GM10847 (cell line): ENCODE data around the gene JAG2.

Experiments
- POLR2A ChIP-seq: IDR thresholded peaks from 2 replicates; pipeline ENCODE4 v1.6.1; 2011; ENCODE audit not compliant: insufficient read length; ENCODE audit errors: extremely low read depth

JAG2 gene

DNA sequence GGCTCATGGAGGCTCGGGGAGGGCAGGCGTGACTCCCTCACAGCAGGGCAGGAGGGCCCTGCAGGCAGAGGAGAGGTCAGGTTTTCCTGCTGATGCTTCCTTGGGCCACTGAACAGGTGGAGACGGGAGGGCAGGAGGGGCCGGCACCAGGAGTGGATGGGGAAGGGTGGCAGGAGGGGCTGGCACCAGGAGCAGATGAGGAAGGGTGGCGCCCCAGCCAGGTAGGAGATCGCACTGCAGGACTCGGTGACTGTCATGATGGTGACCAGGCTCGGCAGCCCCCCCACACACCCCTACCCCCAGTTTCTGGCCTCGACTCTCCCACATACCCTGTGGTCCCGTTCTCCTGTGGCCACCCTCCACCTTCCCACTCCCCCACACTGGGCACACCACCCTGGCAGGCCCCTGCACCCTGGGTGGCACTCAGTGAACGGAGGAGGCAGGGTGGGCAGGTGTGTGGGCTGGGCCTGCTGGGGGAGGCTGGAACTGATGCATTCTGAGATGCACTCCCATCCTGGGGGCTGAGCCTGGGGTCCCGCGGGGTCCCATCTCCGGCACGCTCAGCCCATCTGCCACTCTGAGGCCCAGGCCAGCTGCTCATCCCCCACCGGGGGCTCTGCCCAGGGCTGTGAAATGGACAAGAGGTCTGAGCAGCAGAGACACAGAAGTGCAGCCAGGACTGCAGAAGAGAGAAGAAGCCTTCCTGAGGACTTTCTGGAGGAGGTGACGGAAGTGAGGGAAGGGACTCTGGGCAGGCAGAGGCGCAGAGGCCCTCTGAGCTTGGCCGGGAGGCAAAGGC is 9.7 kb upstream of the JAG2 start:
- TF ChIP-seq POLR2A, result no peak

DNA sequence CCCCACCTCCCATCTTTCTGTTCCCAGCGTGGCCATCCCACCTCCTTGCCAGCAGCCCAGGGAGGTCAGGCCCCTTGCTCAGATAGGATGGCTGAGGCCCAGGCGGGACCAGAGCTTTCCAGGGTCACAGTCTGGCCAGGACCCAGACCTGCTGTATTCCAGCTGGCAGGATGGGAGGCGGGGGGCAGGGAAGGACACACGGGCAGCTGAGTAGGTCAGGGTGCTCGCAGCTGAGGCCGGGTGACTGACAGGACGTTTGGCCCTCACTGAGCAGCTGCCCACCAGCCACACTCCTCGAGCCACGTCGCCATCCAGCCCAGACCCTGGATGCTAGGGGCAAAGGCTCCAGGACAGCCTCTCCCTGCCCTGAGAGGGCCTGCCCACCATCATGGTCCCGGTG is 8.5 kb upstream of the JAG2 start:
- no peak for TF ChIP-seq POLR2A

DNA sequence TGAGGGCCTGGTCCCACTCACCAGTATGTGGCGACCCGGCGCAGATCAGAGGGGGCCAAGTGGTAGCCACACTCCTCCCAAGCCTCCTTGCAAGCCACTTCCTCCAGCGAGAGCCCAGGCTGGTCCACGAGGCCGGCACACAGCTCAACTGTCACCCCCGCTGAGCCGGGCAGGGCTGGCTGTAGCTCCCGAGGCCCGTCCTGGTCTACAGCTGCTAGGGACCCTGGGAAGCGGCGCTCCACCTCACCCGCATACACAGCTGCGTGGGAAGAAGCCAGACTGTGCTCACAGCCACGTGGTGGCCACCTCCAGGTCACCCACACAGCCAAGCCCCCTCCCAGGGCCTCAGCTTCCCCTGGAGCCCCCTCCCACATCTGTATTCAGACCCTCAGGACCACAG is 7.9 kb upstream of the JAG2 start:
- TF ChIP-seq POLR2A, result no peak

DNA sequence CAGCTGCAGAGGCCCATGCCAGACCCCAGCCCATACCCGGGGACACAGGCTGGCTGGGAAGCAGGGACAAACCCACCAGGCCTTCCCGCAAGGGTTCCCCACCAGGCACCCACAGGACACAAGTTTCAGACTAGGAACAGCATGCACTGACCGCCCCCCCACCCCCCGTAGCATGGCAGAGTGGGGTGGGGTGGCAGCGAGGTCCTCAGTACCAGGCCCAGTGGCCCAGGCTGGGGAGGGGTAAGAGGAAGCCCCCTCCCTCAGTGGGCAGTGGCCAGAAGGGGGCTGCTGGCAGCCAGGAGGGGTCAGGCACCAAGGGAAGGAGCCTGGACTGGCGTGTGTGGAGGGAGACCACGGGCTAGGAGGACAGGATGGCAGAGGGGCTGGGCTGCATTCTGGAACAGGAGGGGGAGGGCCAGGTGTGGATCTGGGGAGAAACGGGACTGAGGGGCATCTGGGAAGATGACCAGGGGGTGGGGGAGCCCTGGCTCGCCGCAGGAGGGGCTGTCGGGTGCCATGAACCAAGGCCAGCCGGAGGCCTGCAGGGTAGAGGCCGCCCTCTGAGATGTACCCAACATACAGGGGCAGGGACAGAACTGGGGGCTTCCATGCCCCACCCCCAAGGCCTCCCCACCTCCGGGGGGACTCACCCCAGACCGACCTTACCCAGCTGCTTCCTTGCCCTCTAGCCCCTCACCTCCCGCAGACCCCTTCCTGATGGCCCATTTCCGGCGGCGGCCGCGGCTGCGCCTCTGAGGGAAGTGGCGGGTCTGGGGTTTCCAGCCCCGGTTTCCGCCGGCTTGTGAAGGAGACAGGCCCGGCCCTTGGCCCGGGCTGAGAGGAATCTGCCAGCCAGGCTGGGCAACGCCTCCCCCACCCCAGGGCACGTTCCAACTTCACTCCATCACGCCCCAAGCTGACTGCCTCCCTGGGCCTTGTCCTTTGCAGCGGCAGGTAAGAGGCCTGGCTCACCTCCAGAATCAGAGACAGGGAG is 5.6 kb upstream of the JAG2 start:
- TF ChIP-seq POLR2A, result no peak

DNA sequence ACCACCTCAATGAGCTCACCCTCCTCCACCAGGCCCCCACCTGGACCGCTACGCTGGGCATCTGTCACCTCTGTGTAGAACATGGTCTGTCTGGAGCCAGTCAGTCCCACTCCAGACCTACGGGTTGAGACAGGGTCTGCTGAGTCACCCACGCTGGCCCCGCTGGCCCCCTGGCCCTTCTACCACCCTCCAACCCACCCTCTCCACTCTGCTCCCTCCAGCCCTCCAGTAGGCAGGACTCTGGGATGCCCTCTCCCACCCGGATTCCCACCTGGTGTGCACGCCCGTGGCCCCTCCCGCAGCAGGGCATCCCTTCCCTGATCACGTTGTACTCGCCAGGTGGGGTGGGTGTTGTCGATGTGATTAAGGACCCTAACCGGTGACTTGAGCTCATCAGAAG is 4.6 kb upstream of the JAG2 start:
- TF ChIP-seq POLR2A, result no peak

DNA sequence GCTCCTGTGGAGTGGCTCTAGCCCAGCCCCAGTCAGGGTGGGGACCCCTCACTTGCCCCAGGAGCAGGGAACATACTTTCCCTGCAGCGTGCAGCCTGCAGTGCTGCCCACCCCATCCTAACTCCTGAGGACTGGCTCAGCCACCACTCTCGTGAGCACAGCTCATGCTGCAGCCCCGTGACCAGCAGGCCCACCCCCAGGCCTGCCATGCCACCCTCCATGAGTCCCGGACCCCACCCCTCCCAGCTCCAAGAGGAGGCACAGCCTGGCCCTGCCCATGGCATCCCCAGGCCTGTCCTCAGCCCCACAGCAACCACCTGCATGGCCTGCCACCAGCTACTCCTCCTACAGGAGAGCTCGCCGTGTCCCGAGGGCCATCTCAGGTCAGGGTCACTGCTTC is 3.9 kb upstream of the JAG2 start:
- TF ChIP-seq POLR2A, result no peak

DNA sequence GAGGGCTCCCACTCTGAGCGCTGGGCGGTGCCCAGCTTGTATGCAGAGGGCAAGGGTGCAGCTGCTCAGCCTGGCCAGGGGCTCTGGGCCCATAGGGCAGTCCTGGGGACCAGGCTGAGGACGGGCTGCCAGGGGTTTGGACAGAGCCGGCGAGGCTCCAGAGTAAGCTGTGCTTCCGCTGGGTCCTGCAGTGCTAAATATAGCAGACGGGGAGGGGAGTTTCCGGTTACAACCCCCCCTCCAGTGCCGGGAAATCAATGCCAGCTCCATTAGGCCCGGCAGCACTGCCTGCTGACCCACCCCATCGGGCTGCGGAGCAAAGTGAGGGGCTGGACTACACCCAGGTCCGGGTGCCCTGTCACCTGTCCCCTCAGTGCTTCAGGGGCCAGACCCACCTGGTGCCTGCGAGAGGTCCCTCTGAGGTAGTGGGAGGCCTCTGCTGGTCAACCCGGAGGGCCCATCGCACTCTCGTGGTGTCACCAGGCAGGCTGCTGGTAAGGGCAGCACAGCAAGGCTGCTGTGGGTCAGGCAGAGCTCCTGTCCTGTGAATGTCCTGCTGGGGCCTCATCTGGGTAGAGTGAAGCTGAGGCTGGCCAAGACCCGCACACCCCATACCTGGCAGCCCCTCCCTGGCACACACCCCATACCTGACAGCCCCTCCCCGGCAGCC is 2.6 kb upstream of the JAG2 start:
- no peak for TF ChIP-seq POLR2A

DNA sequence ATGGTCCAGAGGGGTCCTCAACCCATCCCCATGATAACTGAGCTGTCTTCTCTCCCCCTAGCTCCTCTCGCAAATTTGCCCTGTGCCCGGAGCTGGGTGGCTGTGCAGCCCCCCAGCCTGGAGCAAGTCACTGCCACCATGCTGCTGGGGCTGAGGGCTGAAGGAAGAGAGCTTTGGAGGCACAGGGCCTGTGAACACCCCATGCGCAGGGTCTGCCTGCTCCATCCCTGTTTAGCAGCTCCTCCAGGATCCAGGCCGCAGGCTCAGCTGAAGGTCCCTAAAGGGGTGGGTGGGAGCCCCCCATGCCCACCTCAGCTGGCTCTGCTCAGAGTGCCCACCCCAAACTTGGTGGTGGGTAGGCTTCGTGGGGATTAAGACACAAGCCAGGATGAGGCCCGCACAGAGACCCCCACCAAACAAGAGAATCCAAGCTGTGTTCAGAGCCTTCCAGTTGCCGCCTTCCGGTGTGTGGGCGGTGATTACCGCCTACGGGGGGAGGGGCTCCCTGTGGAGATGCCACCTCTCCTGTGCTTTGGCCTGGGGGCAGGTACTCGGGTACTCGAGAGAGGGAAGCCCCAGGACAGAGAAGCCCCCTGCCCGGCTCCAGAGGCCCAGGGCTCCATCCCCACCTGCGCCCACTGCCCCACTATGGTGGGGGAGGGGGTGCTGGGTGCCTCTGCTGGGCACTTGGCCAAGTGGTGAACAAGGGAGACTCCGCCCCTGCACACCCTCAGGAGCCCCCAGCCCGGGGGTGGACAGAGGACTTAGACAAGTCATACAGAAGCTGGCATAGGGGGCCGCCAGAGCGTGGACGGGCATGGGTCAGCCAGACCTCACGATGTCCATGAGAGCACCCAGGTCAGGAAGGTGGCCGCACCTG is 1.4 kb upstream of the JAG2 start:
- no peak for TF ChIP-seq POLR2A

DNA sequence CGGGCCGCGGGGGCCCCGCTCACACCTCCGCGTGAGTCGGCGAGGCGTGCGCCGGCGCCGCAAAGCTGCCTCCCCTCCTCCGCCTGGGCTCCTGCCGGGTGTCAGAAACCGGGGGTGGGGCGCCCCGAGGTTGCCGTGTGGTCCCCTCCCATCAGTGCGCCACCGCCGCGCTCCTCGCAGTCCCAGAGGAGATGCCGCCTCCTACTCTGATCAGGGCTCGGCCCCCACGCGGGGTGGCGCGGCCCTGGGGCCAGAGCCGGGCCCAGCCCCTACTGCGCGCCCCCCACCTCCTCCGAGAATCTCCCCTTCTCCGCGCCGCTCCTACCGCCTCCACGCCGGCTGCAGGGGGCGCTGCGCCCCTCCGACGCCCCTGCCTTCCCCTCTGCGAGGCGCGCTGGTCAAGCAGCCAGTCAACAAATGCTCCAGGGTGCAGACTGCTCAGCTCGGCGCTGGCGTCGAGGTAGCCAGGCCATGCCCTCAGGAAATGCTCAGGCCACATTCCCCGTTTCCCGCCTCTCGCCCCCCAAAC is 467 bp upstream of the JAG2 start:
- no peak for TF ChIP-seq POLR2A

DNA sequence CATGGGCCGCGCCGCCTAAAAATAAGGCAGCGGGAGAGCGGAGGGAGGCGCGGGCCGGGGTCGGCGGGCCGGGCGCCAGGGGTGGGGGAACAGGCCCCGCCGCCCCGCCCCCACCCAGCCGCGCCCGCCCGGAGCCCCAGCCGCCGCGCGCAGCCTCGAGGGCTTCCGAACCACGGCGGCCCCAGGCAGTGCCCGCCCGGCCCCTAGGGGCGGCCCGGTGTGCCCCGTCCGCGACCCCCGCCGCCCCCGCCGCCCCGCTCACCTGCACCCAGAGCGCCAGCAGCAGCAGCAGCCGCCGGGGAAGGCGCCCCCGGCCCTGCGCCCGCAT is 519 bp downstream of the JAG2 start:
- TF ChIP-seq POLR2A, result no peak

DNA sequence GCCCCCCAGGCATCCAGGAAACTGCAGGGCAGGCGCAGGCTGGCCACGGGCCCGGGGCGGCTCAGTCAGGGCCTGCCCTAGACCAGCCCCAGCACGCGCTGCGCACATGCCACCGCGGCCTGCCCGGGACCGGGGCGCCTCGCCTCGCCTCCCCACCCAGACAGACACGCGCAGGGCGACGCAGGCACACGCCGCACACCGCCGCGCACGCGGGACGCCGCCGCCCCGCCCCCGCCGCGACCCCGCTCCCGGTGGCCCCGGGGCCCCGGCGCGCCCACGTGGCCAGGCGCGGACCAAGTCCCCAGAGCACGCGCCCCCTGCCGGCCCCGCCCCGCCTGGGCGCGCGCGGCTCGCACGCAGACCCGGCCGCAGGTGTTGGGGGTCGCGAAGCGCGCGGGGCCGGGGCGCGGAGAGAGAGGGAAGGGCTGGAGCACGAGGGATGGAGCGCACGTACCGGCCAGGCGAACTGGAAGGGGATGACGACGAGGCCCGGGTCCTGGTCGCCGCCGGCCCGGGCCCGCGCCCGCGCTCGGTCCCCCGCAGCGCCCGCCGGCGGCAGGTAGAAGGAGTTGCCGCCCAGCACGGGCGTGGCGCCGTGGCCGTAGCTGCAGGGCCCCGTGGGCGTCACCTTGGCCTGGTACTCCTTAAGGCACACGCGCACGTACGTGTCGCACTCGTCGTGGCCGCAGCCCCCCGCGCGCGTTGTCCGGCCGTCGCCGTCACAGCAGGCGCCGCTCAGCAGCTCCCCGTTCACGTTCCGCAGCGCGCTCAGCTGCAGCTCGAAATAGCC is 1.1 kb downstream of the JAG2 start:
- no peak for TF ChIP-seq POLR2A

DNA sequence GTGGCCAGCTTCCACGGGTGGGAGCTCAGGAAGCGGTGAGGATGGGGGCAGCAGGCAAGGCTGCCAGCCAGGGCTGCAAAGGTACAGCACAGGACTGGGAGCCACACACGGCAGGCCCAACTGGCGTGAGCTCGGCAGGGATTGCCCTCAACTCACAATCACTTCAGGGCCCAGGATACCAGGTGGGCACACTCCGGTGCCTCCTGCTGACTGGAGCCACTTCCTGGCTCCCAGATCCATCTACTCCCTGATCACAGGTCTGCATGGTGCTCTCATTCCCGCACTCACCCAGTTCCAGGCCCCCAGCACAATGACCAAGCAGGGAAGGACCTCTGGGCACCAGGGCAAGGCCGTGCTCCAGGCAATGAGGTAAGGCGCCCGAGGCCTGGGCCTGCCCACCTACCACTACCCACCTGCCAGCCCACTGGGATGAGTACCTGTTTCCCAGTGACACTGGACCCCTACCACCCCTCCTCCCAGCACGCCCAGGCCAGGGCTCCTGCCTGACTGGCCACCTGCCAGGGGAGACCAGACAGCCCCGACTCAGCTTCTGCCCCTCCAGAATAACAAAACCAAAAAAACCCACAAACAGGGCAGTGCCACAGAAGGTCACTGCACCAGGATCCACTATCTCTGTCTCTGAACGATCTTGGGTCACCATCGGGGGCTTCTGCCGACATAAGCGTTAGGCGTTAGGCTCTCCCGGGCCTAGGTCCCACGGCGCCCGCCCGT is 1.8 kb downstream of the JAG2 start:
- no peak for TF ChIP-seq POLR2A
